Nephron progenitor cell (in vitro differentiated cells): ENCODE data around the gene ALG9.

Source experiments
- DNase-seq: peaks from one replicate; pipeline ENCODE4 v3.0.0; 2021
- H3K27ac Mint-ChIP-seq: 2 replicates; pipeline ENCODE4 v1.8.0; 2021; ENCODE audit warnings: mild to moderate bottlenecking, moderate library complexity, mixed read lengths
- H3K27me3 Mint-ChIP-seq: 2 replicates; pipeline ENCODE4 v1.8.0; 2021; ENCODE audit warnings: mild to moderate bottlenecking, low read depth, mixed read lengths; ENCODE audit not compliant: poor library complexity
- H3K36me3 Mint-ChIP-seq: 2 replicates; pipeline ENCODE4 v1.8.0; 2021; ENCODE audit warnings: low read depth, mixed read lengths
- H3K4me1 Mint-ChIP-seq: 2 replicates; pipeline ENCODE4 v1.8.0; 2021; ENCODE audit warnings: mixed read lengths
- H3K4me3 Mint-ChIP-seq: 2 replicates; pipeline ENCODE4 v1.8.0; 2021; ENCODE audit warnings: mild to moderate bottlenecking, moderate library complexity, mixed read lengths
- H3K9me3 Mint-ChIP-seq: 2 replicates; pipeline ENCODE4 v1.8.0; 2021; ENCODE audit warnings: mild to moderate bottlenecking, moderate library complexity, mixed read lengths
- TF ChIP-seq, protein P1 (sequence below): fragments of 200-600 bp; sonication (generic); IDR thresholded peaks from 2 replicates; pipeline ENCODE4 v1.5.0; 2021; ENCODE audit warnings: antibody characterized with exemption

Gene ALG9

DNA sequence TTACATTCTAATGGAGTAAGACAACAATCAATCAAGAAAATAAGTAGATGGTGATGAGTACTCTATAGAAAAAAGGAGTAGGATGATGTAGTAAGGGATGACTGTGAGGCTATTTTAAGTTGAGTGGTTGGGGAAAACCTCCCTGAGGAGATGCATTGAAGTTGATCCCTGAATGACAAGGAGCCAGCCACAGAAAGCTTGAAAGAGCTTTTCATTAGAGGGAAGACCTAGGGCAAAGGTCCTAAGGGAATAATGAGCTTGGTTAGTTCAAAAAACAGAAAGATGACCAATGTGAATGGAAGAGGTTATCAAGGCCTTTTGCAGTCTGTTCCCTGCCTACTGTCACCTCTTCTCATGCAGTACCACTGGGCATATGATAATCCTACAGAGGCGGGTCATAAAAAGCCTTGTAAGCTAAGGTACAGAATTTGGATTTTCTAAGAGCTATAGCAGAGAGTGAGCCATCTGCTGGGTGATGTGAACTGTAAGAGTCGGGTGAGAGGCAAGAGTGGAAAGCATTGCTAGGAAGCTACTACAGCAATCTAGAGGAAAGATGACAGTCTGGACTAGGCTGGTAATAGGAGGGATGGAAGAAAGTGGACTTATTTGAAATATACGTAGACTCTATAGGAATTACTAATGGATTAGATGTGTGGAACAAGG is 108.3 kb downstream of the ALG9 start:
- no peak for DNase-seq
- Mint-ChIP-seq H3K4me1 (peaks cover 31% of the 10 kb centered on the region), H3K27ac (no peak overlapping the region), H3K4me3 (no peak overlapping the region), H3K27me3 (no peaks in the 10 kb centered on the region), H3K36me3 (peaks cover 57% of the 10 kb centered on the region), H3K9me3 (no peaks in the 10 kb centered on the region)
- TF ChIP-seq, protein P1, sequence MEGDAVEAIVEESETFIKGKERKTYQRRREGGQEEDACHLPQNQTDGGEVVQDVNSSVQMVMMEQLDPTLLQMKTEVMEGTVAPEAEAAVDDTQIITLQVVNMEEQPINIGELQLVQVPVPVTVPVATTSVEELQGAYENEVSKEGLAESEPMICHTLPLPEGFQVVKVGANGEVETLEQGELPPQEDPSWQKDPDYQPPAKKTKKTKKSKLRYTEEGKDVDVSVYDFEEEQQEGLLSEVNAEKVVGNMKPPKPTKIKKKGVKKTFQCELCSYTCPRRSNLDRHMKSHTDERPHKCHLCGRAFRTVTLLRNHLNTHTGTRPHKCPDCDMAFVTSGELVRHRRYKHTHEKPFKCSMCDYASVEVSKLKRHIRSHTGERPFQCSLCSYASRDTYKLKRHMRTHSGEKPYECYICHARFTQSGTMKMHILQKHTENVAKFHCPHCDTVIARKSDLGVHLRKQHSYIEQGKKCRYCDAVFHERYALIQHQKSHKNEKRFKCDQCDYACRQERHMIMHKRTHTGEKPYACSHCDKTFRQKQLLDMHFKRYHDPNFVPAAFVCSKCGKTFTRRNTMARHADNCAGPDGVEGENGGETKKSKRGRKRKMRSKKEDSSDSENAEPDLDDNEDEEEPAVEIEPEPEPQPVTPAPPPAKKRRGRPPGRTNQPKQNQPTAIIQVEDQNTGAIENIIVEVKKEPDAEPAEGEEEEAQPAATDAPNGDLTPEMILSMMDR = no peak

- H3K27me3 Mint-ChIP-seq = no peaks in the 10 kb centered on the region
- no peaks in the 10 kb centered on the region for H3K9me3 Mint-ChIP-seq
- DNase-seq = no peak
- peaks cover 63% of the 10 kb centered on the region for H3K36me3 Mint-ChIP-seq
- no peak overlapping the region for H3K27ac Mint-ChIP-seq
- no peak overlapping the region for H3K4me3 Mint-ChIP-seq
- TF ChIP-seq, protein P1 = no peak
- peaks cover 35% of the 10 kb centered on the region for H3K4me1 Mint-ChIP-seq
Measured at GRCh38 chr11:111762526-111762925, 108.9 kb downstream of the ALG9 start.

DNA sequence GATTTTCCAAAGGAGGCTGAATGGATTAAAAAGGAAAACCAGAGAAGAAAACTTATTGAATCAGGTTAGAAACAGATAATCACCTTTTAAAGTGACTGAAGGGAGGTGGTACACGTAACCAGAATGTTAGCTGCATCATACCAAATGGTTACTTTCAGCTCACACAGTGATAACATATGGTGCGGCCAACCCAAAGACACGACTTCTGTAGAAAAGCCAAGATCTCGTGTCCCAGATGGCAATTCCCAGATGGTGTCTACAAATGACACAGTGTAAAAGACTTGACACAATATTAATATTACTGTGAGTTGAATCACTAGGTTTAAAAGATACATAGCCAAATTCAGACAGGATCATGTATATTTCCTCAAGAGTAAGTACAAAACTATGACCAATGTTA is 110.3 kb downstream of the ALG9 start:
- H3K9me3 Mint-ChIP-seq = no peaks in the 10 kb centered on the region
- no peak overlapping the region for H3K4me3 Mint-ChIP-seq
- H3K27me3 Mint-ChIP-seq = no peaks in the 10 kb centered on the region
- no peak for DNase-seq
- H3K27ac Mint-ChIP-seq = no peak overlapping the region
- peaks cover 31% of the 10 kb centered on the region for H3K4me1 Mint-ChIP-seq
- TF ChIP-seq, protein P1 = no peak
- peaks cover 74% of the 10 kb centered on the region for H3K36me3 Mint-ChIP-seq

DNA sequence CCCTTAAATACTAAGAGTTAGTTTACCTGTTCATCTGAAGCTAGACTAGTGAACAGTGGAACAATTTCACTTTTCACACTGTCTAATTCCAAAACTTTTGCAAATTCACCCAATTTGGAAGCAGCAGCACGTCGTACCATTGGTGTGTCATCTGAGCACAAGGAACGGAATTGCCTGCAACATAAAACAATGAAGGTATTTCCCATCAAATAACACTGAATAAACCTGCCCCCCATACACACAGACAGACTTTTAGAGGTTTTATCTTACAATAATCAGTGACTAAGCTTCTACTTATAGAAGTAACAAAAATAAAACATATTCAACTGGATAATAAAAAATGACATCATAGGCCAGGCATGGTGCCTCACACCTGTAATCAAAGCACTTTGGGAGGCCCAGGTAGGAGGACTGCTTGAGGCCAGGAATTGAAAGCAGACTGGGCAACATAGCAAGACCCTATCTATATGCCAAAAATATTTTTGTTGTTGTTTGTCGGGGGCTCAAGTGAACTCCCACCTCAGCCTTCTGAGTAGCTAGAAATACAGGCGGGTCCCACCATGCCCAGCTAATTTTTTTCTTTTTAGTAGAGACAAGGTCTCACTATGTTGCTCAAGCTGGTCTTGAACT is 111.5 kb downstream of the ALG9 start:
- Mint-ChIP-seq H3K27ac (no peak overlapping the region), H3K36me3 (peaks cover 79% of the 10 kb centered on the region), H3K4me3 (no peak overlapping the region), H3K27me3 (no peaks in the 10 kb centered on the region), H3K4me1 (peaks cover 27% of the 10 kb centered on the region), H3K9me3 (no peaks in the 10 kb centered on the region)
- TF ChIP-seq, protein P1 = no peak
- DNase-seq = no peak

- Mint-ChIP-seq H3K4me3 (no peak overlapping the region), H3K27ac (no peak overlapping the region), H3K36me3 (peaks cover 84% of the 10 kb centered on the region), H3K27me3 (no peaks in the 10 kb centered on the region), H3K9me3 (no peaks in the 10 kb centered on the region), H3K4me1 (peaks cover 22% of the 10 kb centered on the region)
- TF ChIP-seq, protein P1 = no peak
- no peak for DNase-seq
Measured at GRCh38 chr11:111759376-111759775, 112.0 kb downstream of the ALG9 start.

DNA sequence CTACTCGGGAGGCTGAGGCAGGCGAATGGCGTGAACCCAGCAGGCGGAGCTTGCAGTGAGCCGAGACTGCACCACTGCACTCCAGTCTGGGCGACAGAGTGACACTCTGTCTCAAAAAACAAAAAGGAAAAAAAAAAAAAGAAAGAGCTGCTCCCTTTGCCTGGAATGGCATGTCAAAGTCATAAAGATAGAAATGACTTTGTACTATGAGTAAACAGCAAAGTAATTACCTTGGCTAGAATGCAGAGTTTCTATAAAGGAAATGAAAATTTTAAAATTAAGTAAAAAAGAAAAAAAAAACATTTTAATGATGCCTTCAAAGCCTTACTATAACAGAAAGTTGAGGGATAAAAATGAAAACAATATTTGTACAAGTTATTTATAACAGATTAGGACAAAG is 115.3 kb downstream of the ALG9 start:
- TF ChIP-seq, protein P1 = no peak
- no peak for DNase-seq
- Mint-ChIP-seq H3K27ac (peak overlapping the region; percentile 37), H3K27me3 (no peaks in the 10 kb centered on the region), H3K9me3 (no peaks in the 10 kb centered on the region), H3K4me1 (peaks cover 9% of the 10 kb centered on the region), H3K36me3 (peaks cover 81% of the 10 kb centered on the region), H3K4me3 (no peak overlapping the region)
